ENCODE results near the gene TMC7. TPM values are rescaled to one million over a fixed set of nuclear protein-coding genes. Genes with fewer than 3 reads are reported as not detected.
"Not testable (repeated sequence)": the region's sequence is repeated elsewhere in the genome, so short reads cannot be mapped to it uniquely, and the experiment has no call there.

Gene TMC7
- total and polyA plus RNA-seq, 2 donors (not counting 1 experiment from before 2014, with no cell fraction given), result 0.18 to 1.5 TPM

GRCh38 chr16:18975109-18975508 lies 8.6 kb upstream of the TMC7 start:
- Histone ChIP-seq H3K4me2 (ENCODE audit: extremely low read depth, insufficient read depth, low read length) (no peak overlapping the region), H3K27me3 (ENCODE audit: control insufficient read depth, insufficient read depth, low read length) (no peaks in the 10 kb centered on the region), H3K9me3 (ENCODE audit: control insufficient read depth, insufficient read depth, low read depth, low read length) (no peaks in the 10 kb centered on the region), H3K4me3 (replicated peaks in 1 of 4; ENCODE audit: control extremely low read depth in 1 of 4, insufficient read depth in 1 of 4, low read depth in 3 of 4, low read length in 4 of 4) (no peak overlapping the region), H3K27ac (ENCODE audit: insufficient read depth, low read length) (no peak overlapping the region), H4K20me1 (ENCODE audit: control insufficient read depth, extremely low read depth, insufficient read depth, low read length) (no peaks in the 10 kb centered on the region), H3K9ac (ENCODE audit: insufficient read depth, low read length) (no peak overlapping the region), H3K36me3 (ENCODE audit: control insufficient read depth, insufficient read depth, low read length) (no peaks in the 10 kb centered on the region), H3K79me2 (ENCODE audit: control insufficient read depth, insufficient read depth, low read length) (no peaks in the 10 kb centered on the region), H3K4me1 (ENCODE audit: control insufficient read depth, extremely low read depth, insufficient read depth, low read length) (no peaks in the 10 kb centered on the region), H2AFZ (ENCODE audit: low read length) (no peak overlapping the region)
- no peak for DNase-seq (ENCODE audit: low read depth in 2 of 2)
- TF ChIP-seq EZH2 (IDR thresholded peaks at IDR 0.05; ENCODE audit: low read length, missing control alignments), result no peak
- TF ChIP-seq, protein P1, sequence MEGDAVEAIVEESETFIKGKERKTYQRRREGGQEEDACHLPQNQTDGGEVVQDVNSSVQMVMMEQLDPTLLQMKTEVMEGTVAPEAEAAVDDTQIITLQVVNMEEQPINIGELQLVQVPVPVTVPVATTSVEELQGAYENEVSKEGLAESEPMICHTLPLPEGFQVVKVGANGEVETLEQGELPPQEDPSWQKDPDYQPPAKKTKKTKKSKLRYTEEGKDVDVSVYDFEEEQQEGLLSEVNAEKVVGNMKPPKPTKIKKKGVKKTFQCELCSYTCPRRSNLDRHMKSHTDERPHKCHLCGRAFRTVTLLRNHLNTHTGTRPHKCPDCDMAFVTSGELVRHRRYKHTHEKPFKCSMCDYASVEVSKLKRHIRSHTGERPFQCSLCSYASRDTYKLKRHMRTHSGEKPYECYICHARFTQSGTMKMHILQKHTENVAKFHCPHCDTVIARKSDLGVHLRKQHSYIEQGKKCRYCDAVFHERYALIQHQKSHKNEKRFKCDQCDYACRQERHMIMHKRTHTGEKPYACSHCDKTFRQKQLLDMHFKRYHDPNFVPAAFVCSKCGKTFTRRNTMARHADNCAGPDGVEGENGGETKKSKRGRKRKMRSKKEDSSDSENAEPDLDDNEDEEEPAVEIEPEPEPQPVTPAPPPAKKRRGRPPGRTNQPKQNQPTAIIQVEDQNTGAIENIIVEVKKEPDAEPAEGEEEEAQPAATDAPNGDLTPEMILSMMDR (conservative IDR thresholded peaks at IDR 0.05 in 1 of 2, IDR thresholded peaks at IDR 0.05 in 1 of 2; ENCODE audit: low read depth in 1 of 2, low read length in 2 of 2), result no peak

DNA sequence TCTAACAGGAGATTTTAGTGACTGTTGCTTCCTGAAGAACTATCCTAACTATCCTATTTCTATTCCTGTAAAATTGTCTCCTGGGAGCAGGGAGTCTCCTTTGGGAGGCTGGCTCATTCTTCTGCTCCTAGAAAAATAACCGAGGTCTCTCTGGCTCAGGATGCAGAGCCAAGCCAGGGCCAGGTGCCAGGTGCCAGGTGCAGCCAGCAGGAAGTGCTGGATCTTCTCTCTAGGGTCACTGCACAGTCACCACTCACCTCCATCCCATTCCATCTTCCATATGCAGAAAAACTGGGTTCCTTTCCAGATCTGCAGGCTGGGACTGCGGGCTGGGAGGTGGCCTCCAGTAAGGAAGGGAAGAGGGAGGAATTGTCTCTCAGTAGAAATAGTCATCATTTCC lies 3.8 kb upstream of the TMC7 start:
- DNase-seq (ENCODE audit: low read depth in 2 of 2), result no peak
- Histone ChIP-seq H3K79me2 (ENCODE audit: control insufficient read depth, insufficient read depth, low read length) (no peaks in the 10 kb centered on the region), H3K4me1 (ENCODE audit: control insufficient read depth, extremely low read depth, insufficient read depth, low read length) (peaks cover 3% of the 10 kb centered on the region), H3K9ac (ENCODE audit: insufficient read depth, low read length) (no peak overlapping the region), H2AFZ (ENCODE audit: low read length) (no peak overlapping the region), H3K27ac (ENCODE audit: insufficient read depth, low read length) (no peak overlapping the region), H3K27me3 (ENCODE audit: control insufficient read depth, insufficient read depth, low read length) (no peaks in the 10 kb centered on the region), H3K4me3 (replicated peaks in 1 of 4; ENCODE audit: control extremely low read depth in 1 of 4, insufficient read depth in 1 of 4, low read depth in 3 of 4, low read length in 4 of 4) (no peak overlapping the region), H3K9me3 (ENCODE audit: control insufficient read depth, insufficient read depth, low read depth, low read length) (no peaks in the 10 kb centered on the region), H4K20me1 (ENCODE audit: control insufficient read depth, extremely low read depth, insufficient read depth, low read length) (no peaks in the 10 kb centered on the region), H3K36me3 (ENCODE audit: control insufficient read depth, insufficient read depth, low read length) (no peaks in the 10 kb centered on the region), H3K4me2 (ENCODE audit: extremely low read depth, insufficient read depth, low read length) (no peak overlapping the region)
- TF ChIP-seq EZH2 (IDR thresholded peaks at IDR 0.05; ENCODE audit: low read length, missing control alignments), result no peak
- TF ChIP-seq, protein P1 (conservative IDR thresholded peaks at IDR 0.05 in 1 of 2, IDR thresholded peaks at IDR 0.05 in 1 of 2; ENCODE audit: low read depth in 1 of 2, low read length in 2 of 2), result no peak

DNA sequence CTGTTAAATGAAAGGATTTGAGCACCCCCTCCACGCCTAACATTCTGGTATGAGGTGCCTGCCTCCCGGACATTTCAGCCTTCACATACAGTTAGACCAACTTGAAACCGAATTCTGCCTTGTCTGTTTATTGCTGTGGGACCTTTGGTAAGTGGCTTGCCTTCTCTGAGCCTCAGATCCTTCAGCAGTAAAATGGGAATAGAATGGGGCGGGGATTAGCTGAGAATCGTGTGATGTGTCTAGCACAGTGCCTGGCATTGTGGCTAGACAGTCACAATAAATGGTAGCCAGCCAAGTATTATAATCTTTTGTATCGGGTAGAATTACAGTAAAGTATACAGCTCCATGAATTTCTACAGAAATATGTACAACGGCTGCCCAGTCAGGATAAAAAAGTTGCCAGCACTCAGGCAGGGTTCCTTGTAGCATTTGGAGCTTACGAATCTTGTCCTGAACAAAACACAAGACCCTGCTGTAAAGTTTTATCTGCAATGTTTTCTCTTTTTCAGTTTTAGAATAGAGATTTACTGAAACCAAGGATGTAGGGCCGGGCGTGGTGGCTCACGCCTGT lies 786 bp downstream of the TMC7 start:
- Histone ChIP-seq H3K36me3 (ENCODE audit: control insufficient read depth, insufficient read depth, low read length) (no peaks in the 10 kb centered on the region), H3K9me3 (ENCODE audit: control insufficient read depth, insufficient read depth, low read depth, low read length) (no peaks in the 10 kb centered on the region), H3K4me3 (replicated peaks in 1 of 4; ENCODE audit: control extremely low read depth in 1 of 4, insufficient read depth in 1 of 4, low read depth in 3 of 4, low read length in 4 of 4) (peak overlapping the region; percentile 54 to 67 (median 60)), H3K4me1 (ENCODE audit: control insufficient read depth, extremely low read depth, insufficient read depth, low read length) (peaks cover 3% of the 10 kb centered on the region), H3K27ac (ENCODE audit: insufficient read depth, low read length) (no peak overlapping the region), H2AFZ (ENCODE audit: low read length) (peak overlapping the region; percentile 85), H4K20me1 (ENCODE audit: control insufficient read depth, extremely low read depth, insufficient read depth, low read length) (no peaks in the 10 kb centered on the region), H3K79me2 (ENCODE audit: control insufficient read depth, insufficient read depth, low read length) (no peaks in the 10 kb centered on the region), H3K27me3 (ENCODE audit: control insufficient read depth, insufficient read depth, low read length) (no peaks in the 10 kb centered on the region), H3K9ac (ENCODE audit: insufficient read depth, low read length) (no peak overlapping the region), H3K4me2 (ENCODE audit: extremely low read depth, insufficient read depth, low read length) (peak overlapping the region; percentile 94)
- TF ChIP-seq EZH2 (IDR thresholded peaks at IDR 0.05; ENCODE audit: low read length, missing control alignments), result no peak
- TF ChIP-seq, protein P1 (conservative IDR thresholded peaks at IDR 0.05 in 1 of 2, IDR thresholded peaks at IDR 0.05 in 1 of 2; ENCODE audit: low read depth in 1 of 2, low read length in 2 of 2), result no peak
- DNase-seq (ENCODE audit: low read depth in 2 of 2), result peak in 1 of 2 donors; percentile 5

- not testable (repeated sequence) for H3K4me2 ChIP-seq (ENCODE audit: extremely low read depth, insufficient read depth, low read length); H3K27me3 ChIP-seq (ENCODE audit: control insufficient read depth, insufficient read depth, low read length)
Measured at GRCh38 chr16:18985256-18985655, 1.5 kb downstream of the TMC7 start.

GRCh38 chr16:18991731-18992130 lies 8.0 kb downstream of the TMC7 start:
- H4K20me1 ChIP-seq (ENCODE audit: control insufficient read depth, extremely low read depth, insufficient read depth, low read length); H3K4me2 ChIP-seq (ENCODE audit: extremely low read depth, insufficient read depth, low read length); H2AFZ ChIP-seq (ENCODE audit: low read length); H3K27ac ChIP-seq (ENCODE audit: insufficient read depth, low read length); H3K27me3 ChIP-seq (ENCODE audit: control insufficient read depth, insufficient read depth, low read length); DNase-seq (ENCODE audit: low read depth in 2 of 2); H3K4me3 ChIP-seq (replicated peaks in 1 of 4; ENCODE audit: control extremely low read depth in 1 of 4, insufficient read depth in 1 of 4, low read depth in 3 of 4, low read length in 4 of 4); H3K36me3 ChIP-seq (ENCODE audit: control insufficient read depth, insufficient read depth, low read length); H3K79me2 ChIP-seq (ENCODE audit: control insufficient read depth, insufficient read depth, low read length); H3K9me3 ChIP-seq (ENCODE audit: control insufficient read depth, insufficient read depth, low read depth, low read length); H3K4me1 ChIP-seq (ENCODE audit: control insufficient read depth, extremely low read depth, insufficient read depth, low read length); H3K9ac ChIP-seq (ENCODE audit: insufficient read depth, low read length): not testable (repeated sequence)

More at GRCh38 chr16:18985256-18985655, 1.5 kb downstream of the TMC7 start:
- not testable (repeated sequence) for H3K36me3 ChIP-seq (ENCODE audit: control insufficient read depth, insufficient read depth, low read length); H4K20me1 ChIP-seq (ENCODE audit: control insufficient read depth, extremely low read depth, insufficient read depth, low read length); H3K27ac ChIP-seq (ENCODE audit: insufficient read depth, low read length); H3K4me3 ChIP-seq (replicated peaks in 1 of 4; ENCODE audit: control extremely low read depth in 1 of 4, insufficient read depth in 1 of 4, low read depth in 3 of 4, low read length in 4 of 4); H3K79me2 ChIP-seq (ENCODE audit: control insufficient read depth, insufficient read depth, low read length); H3K4me1 ChIP-seq (ENCODE audit: control insufficient read depth, extremely low read depth, insufficient read depth, low read length); DNase-seq (ENCODE audit: low read depth in 2 of 2); H3K9ac ChIP-seq (ENCODE audit: insufficient read depth, low read length); H2AFZ ChIP-seq (ENCODE audit: low read length); H3K9me3 ChIP-seq (ENCODE audit: control insufficient read depth, insufficient read depth, low read depth, low read length)
